Activated naive CD4-positive, alpha-beta T cell (primary cell): ENCODE results near the gene CALM1.
A peak's percentile ranks its signal among the peaks of the same experiment; 100 is the strongest.
"Not testable (repeated sequence)": the region's sequence is repeated elsewhere in the genome, so short reads cannot be mapped to it uniquely, and the experiment has no call there.

Source experiments
- DNase-seq, 4 experiments: peaks; one replicate each; lab custom pipeline; 2025; lab: John Stamatoyannopoulos, UW

CALM1 gene

GRCh38 chr14:90383731-90384542 lies 12.9 kb upstream of the CALM1 start:
- DNase-seq: peak; percentile 34 to 56 (median 44)

- no peak for DNase-seq
These were observed 12.3 kb upstream of the CALM1 start for GRCh38 chr14:90384543-90384911.

GRCh38 chr14:90386321-90386720 lies 10.5 kb upstream of the CALM1 start:
- no peak for DNase-seq

GRCh38 chr14:90387206-90387760 lies 9.5 kb upstream of the CALM1 start:
- DNase-seq: no peak

GRCh38 chr14:90388437-90388836 lies 8.4 kb upstream of the CALM1 start:
- DNase-seq: no peak

GRCh38 chr14:90388982-90389381 lies 7.8 kb upstream of the CALM1 start:
- DNase-seq: no peak

GRCh38 chr14:90393966-90394365 lies 2.9 kb upstream of the CALM1 start:
- DNase-seq: no peak

- DNase-seq: not testable (repeated sequence)
These were observed 2.0 kb upstream of the CALM1 start for GRCh38 chr14:90394782-90395181.

- DNase-seq: peak; percentile 39 to 65 (median 44)
These were observed 841 bp downstream of the CALM1 start for GRCh38 chr14:90397425-90398314.

- peak; percentile 31 to 58 (median 41) for DNase-seq
These were observed 1.5 kb downstream of the CALM1 start for GRCh38 chr14:90398315-90398839.

GRCh38 chr14:90398841-90399540 lies 2.2 kb downstream of the CALM1 start:
- DNase-seq: no peak

- DNase-seq: peak; percentile 53 to 76 (median 59)
These were observed 3.0 kb downstream of the CALM1 start for GRCh38 chr14:90399541-90400444.

GRCh38 chr14:90400904-90401561 lies 4.2 kb downstream of the CALM1 start:
- DNase-seq: no peak

GRCh38 chr14:90402016-90402415 lies 5.2 kb downstream of the CALM1 start:
- DNase-seq: no peak

GRCh38 chr14:90403065-90403464 lies 6.2 kb downstream of the CALM1 start:
- DNase-seq: no peak

GRCh38 chr14:90405101-90405500 lies 8.3 kb downstream of the CALM1 start:
- DNase-seq: no peak

- no peak for DNase-seq
These were observed 8.9 kb downstream of the CALM1 start for GRCh38 chr14:90405755-90406154.

- no peak for DNase-seq
These were observed 9.6 kb downstream of the CALM1 start for GRCh38 chr14:90406384-90406798.

GRCh38 chr14:90407230-90407629 lies 10.4 kb downstream of the CALM1 start:
- no peak for DNase-seq

- DNase-seq: no peak
These were observed 11.9 kb downstream of the CALM1 start for GRCh38 chr14:90408713-90409112.
